Endothelial cell of umbilical vein (primary cell): ENCODE results near the gene GPR158. TPM values are rescaled to one million over a fixed set of nuclear protein-coding genes. Genes with fewer than 3 reads are reported as not detected.

Experiments
- BruUV-seq: library from RNA; stranded (reverse); fragments of 400-500 nt; replicated peaks from 2 replicates; lab custom pipeline; 2021; lab: Mats Ljungman, UMichigan
- CTCF ChIA-PET: fragments of 300-600, 350-600 bp; sonication (Branson Sonifier 250); formaldehyde crosslinking; loops from one replicate; lab custom pipeline; 2021; ENCODE audit warnings: antibody characterized with exemption, inconsistent platforms; lab: Charles Lee
- POLR2A ChIA-PET: fragments of 300-600, 350-600 bp; sonication (Branson Sonifier 250); formaldehyde crosslinking; loops from one replicate; lab custom pipeline; 2021; ENCODE audit warnings: antibody characterized with exemption, inconsistent platforms; lab: Charles Lee
- DNase-seq: peaks from one replicate; pipeline ENCODE4 v3.0.0-alpha.2; 2011; ENCODE audit warnings: low read depth, low spot score
- FAIRE-seq: peaks from 2 replicates; lab custom pipeline; 2011; peaks lifted over from hg19 to GRCh38; lab: Jason Lieb, UNC
- H2AFZ ChIP-seq: 2 replicates; pipeline ENCODE4 v1.6.0; 2012; ENCODE audit warnings: low read depth, low read length, control low read depth, inconsistent platforms
- H3K27ac ChIP-seq: 2 replicates; pipeline ENCODE4 v1.5.1; 2011; ENCODE audit warnings: low read depth, mild to moderate bottlenecking, control low read depth, low read length, moderate library complexity; ENCODE audit not compliant: insufficient read depth
- H3K27me3 ChIP-seq, 2 experiments: 2 replicates each; pipeline versions ENCODE4 v1.6.0 to v1.6.1; 2011; ENCODE audit warnings: low read length in 2 of 2, mixed read lengths in 1 of 2; ENCODE audit not compliant: control insufficient read depth in 2 of 2, insufficient read depth in 2 of 2
- H3K36me3 ChIP-seq, 2 experiments: 2 replicates in 1 of 2; 3 replicates in 1 of 2; pipeline ENCODE4 v1.5.1; 2011; ENCODE audit warnings: low read length in 2 of 2, mild to moderate bottlenecking in 1 of 2, moderate library complexity in 1 of 2; ENCODE audit not compliant: control insufficient read depth in 2 of 2, insufficient read depth in 2 of 2; ENCODE audit errors: extremely low read depth in 1 of 2
- H3K4me1 ChIP-seq: 3 replicates; pipeline ENCODE4 v1.5.1; 2011; ENCODE audit warnings: mild to moderate bottlenecking, low read length; ENCODE audit not compliant: control insufficient read depth, insufficient read depth; ENCODE audit errors: extremely low read depth
- H3K4me2 ChIP-seq: 2 replicates; pipeline ENCODE4 v1.6.1; 2011; ENCODE audit warnings: low read length, control low read depth, mixed read lengths; ENCODE audit not compliant: insufficient read depth
- H3K4me3 ChIP-seq, 3 experiments: fragments of 200-600 bp in 1 of 3; sonication (generic), shearing (Covaris generic) in 1 of 3; replicated peaks in 1 of 3; 2 replicates each; pipeline ENCODE4 v1.5.1; 2011 to 2016; ENCODE audit warnings: control low read depth in 3 of 3, low read length in 3 of 3, mild to moderate bottlenecking in 2 of 3, inconsistent platforms in 1 of 3, low read depth in 1 of 3, moderate library complexity in 1 of 3; ENCODE audit not compliant: insufficient read depth in 1 of 3
- H3K79me2 ChIP-seq: 2 replicates; pipeline ENCODE4 v1.6.0; 2012; ENCODE audit warnings: low read length, inconsistent platforms; ENCODE audit not compliant: control insufficient read depth, insufficient read depth
- H3K9ac ChIP-seq: replicated peaks from 2 replicates; pipeline ENCODE3; 2011; ENCODE audit warnings: low read length, control low read depth; ENCODE audit not compliant: insufficient read depth; ENCODE audit errors: extremely low read depth
- H3K9me1 ChIP-seq: replicated peaks from 3 replicates; pipeline ENCODE4 v1.6.0; 2011; ENCODE audit warnings: mild to moderate bottlenecking, low read length; ENCODE audit not compliant: control insufficient read depth, insufficient read depth; ENCODE audit errors: extremely low read depth
- H3K9me3 ChIP-seq: replicated peaks from 2 replicates; pipeline ENCODE4 v1.5.1; 2012; ENCODE audit warnings: low read length, inconsistent platforms; ENCODE audit not compliant: control insufficient read depth, insufficient read depth
- H4K20me1 ChIP-seq: replicated peaks from 2 replicates; pipeline ENCODE3; 2011; ENCODE audit warnings: mild to moderate bottlenecking, low read length; ENCODE audit not compliant: control insufficient read depth, insufficient read depth; ENCODE audit errors: extremely low read depth
- EZH2 ChIP-seq: IDR thresholded peaks from 2 replicates; pipeline ENCODE4 v1.6.1; 2012; ENCODE audit warnings: borderline replicate concordance, low read depth, mild to moderate bottlenecking, moderate library complexity, low read length, inconsistent platforms; ENCODE audit not compliant: severe bottlenecking
- FOS ChIP-seq: IDR thresholded peaks from 2 replicates; pipeline ENCODE4 v1.6.1; 2011; ENCODE audit warnings: mild to moderate bottlenecking, low read length, moderate library complexity, borderline replicate concordance; ENCODE audit not compliant: insufficient read depth
- GATA2 ChIP-seq: IDR thresholded peaks from 2 replicates; pipeline ENCODE4 v1.7.0; 2011; ENCODE audit warnings: low read depth, mild to moderate bottlenecking, moderate library complexity, mixed read lengths, low read length; ENCODE audit not compliant: insufficient read length, insufficient read depth
- JUN ChIP-seq: IDR thresholded peaks from 2 replicates; pipeline ENCODE4 v1.6.1; 2011; ENCODE audit warnings: borderline replicate concordance, low read depth; ENCODE audit not compliant: insufficient read length, insufficient read depth
- MYC ChIP-seq: IDR thresholded peaks from one replicate; pipeline ENCODE4 v1.6.1; 2011; ENCODE audit warnings: mild to moderate bottlenecking, low read depth, low read length
- POLR2A ChIP-seq: IDR thresholded peaks from 2 replicates; pipeline ENCODE4 v1.6.1; 2012; ENCODE audit warnings: low read depth, mild to moderate bottlenecking, control low read depth, low read length
- POLR2AphosphoS5 ChIP-seq: IDR thresholded peaks from 2 replicates; pipeline ENCODE4 v1.6.1; 2012; ENCODE audit warnings: low read depth, mild to moderate bottlenecking, control low read depth, low read length, moderate library complexity; ENCODE audit not compliant: insufficient read depth
- dilution Hi-C: fragments of 300-500 bp; cut with MboI; formaldehyde crosslinking; loops from one replicate; pipeline ENCODE4 v1.15.0; 2019; ENCODE audit warnings: low sequenced_read_pairs; ENCODE audit not compliant: extremely low pct_ligation_motif_present
- intact Hi-C: fragments of 100-400 bp; cut with micrococcal nuclease; formaldehyde crosslinking; loops from one replicate; pipeline ENCODE4 v1.10.0; 2022
- polyA plus RNA-seq, 4 experiments: library from polyadenylated mRNA; depleted of rRNA in 3 of 4; stranded (reverse) in 3 of 4; unstranded in 1 of 4; fragments of >200 nt; gene quantifications; 2 replicates each; pipeline versions ENCODE4 v1.2.1 to v1.2.3, GENCODE V29; 2011 to 2012; ENCODE audit warnings: missing spikeins in 1 of 4
- total RNA-seq: library from RNA; stranded (reverse); gene quantifications from 2 replicates; pipeline ENCODE4 v1.2.3, GENCODE V29; 2021
- TF ChIP-seq, protein P1 (sequence below), 2 donors: IDR thresholded peaks; 1 replicate in 1 of 2; 2 replicates in 1 of 2; pipeline ENCODE4 v1.5.1; 2011; ENCODE audit warnings: low read length in 2 of 2, mild to moderate bottlenecking in 2 of 2, moderate library complexity in 2 of 2, control low read depth in 1 of 2, inconsistent platforms in 1 of 2, low read depth in 1 of 2; ENCODE audit not compliant: insufficient read depth in 1 of 2; ENCODE audit errors: extremely low read depth in 1 of 2
- TF ChIP-seq, protein P2 (sequence below): IDR thresholded peaks from 2 replicates; pipeline ENCODE4 v1.6.1; 2011; ENCODE audit not compliant: insufficient read depth, insufficient read length

GPR158 gene
- total and polyA plus RNA-seq, 2 donors (not counting 3 experiments of a cell fraction or from before 2014, with no cell fraction given) = not detected

GRCh38 chr10:25157650-25158049 is 17.2 kb upstream of the GPR158 start:
- H2AFZ ChIP-seq = no peak overlapping the region
- H3K4me3 ChIP-seq = no peak overlapping the region
- no peaks in the 10 kb centered on the region for H3K9me3 ChIP-seq
- no peaks in the 10 kb centered on the region for H4K20me1 ChIP-seq
- no peaks in the 10 kb centered on the region for H3K27me3 ChIP-seq
- dilution Hi-C loops = no loop called here
- POLR2A ChIA-PET = no interaction called here
- H3K79me2 ChIP-seq = no peaks in the 10 kb centered on the region
- CTCF ChIA-PET = interaction anchor here (0.7 kb wide), 1 partner anchor 89 kb away, joined by 4 read pairs; no protein-coding TSS in a partner anchor
- H3K27ac ChIP-seq = no peak overlapping the region
- intact Hi-C loops = no loop called here
- no peaks in the 10 kb centered on the region for H3K4me1 ChIP-seq
- H3K36me3 ChIP-seq = no peaks in the 10 kb centered on the region
- FAIRE-seq (no peak), DNase-seq (no peak)
- BruUV-seq = no TSS peak
- H3K4me2 ChIP-seq = no peak overlapping the region
- H3K9me1 ChIP-seq = no peaks in the 10 kb centered on the region
- TF ChIP-seq MYC (no peak), POLR2A (no peak), POLR2AphosphoS5 (no peak), JUN (no peak), EZH2 (no peak), GATA2 (no peak), FOS (no peak)
- TF ChIP-seq, protein P1, sequence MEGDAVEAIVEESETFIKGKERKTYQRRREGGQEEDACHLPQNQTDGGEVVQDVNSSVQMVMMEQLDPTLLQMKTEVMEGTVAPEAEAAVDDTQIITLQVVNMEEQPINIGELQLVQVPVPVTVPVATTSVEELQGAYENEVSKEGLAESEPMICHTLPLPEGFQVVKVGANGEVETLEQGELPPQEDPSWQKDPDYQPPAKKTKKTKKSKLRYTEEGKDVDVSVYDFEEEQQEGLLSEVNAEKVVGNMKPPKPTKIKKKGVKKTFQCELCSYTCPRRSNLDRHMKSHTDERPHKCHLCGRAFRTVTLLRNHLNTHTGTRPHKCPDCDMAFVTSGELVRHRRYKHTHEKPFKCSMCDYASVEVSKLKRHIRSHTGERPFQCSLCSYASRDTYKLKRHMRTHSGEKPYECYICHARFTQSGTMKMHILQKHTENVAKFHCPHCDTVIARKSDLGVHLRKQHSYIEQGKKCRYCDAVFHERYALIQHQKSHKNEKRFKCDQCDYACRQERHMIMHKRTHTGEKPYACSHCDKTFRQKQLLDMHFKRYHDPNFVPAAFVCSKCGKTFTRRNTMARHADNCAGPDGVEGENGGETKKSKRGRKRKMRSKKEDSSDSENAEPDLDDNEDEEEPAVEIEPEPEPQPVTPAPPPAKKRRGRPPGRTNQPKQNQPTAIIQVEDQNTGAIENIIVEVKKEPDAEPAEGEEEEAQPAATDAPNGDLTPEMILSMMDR (IDR thresholded peaks at IDR 0.05; ENCODE audit: extremely low read depth in 1 of 2, insufficient read depth in 1 of 2, low read depth in 1 of 2, low read length in 2 of 2) = no peak
- TF ChIP-seq, protein P2, sequence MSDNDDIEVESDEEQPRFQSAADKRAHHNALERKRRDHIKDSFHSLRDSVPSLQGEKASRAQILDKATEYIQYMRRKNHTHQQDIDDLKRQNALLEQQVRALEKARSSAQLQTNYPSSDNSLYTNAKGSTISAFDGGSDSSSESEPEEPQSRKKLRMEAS = no peak
- no peak overlapping the region for H3K9ac ChIP-seq
